ENCODE measurements around the gene TMIGD2.
"Not testable (repeated sequence)": the region's sequence is repeated elsewhere in the genome, so short reads cannot be mapped to it uniquely, and the experiment has no call there.

TMIGD2 gene

GRCh38 chr19:4302243-4302640 lies at the start of gene TMIGD2:
Gene TMIGD2 (minus strand): TSS chr19:4302389. CDS start chr19:4302385, 4 bp downstream.
- no peak for DNase-seq (ENCODE audit: low spot score)

- no peak for DNase-seq (ENCODE audit: low spot score)
Observed at GRCh38 chr19:4350726-4351125, 48.5 kb upstream of the TMIGD2 start.

GRCh38 chr19:4350111-4350510 lies 47.9 kb upstream of the TMIGD2 start:
- DNase-seq (ENCODE audit: low spot score) = no peak

- not testable (repeated sequence) for DNase-seq (ENCODE audit: low spot score)
Observed at GRCh38 chr19:4349225-4349624, 47.0 kb upstream of the TMIGD2 start.

GRCh38 chr19:4347521-4347920 lies 45.3 kb upstream of the TMIGD2 start:
- no peak for DNase-seq (ENCODE audit: low spot score)

GRCh38 chr19:4346020-4346383 lies 43.8 kb upstream of the TMIGD2 start:
- DNase-seq (ENCODE audit: low spot score) = no peak

- no peak for DNase-seq (ENCODE audit: low spot score)
Observed at GRCh38 chr19:4345342-4346019, 43.3 kb upstream of the TMIGD2 start.

GRCh38 chr19:4343370-4344307 lies 41.5 kb upstream of the TMIGD2 start, which contains the start of gene MPND:
Gene MPND (plus strand): TSS chr19:4343562. CDS start chr19:4343594, 32 bp downstream.
- DNase-seq (ENCODE audit: low spot score) = peak; percentile 96

GRCh38 chr19:4342615-4343369 lies 40.6 kb upstream of the TMIGD2 start:
- DNase-seq (ENCODE audit: low spot score) = peak; percentile 98

GRCh38 chr19:4342314-4342614 lies 40.1 kb upstream of the TMIGD2 start:
- no peak for DNase-seq (ENCODE audit: low spot score)

GRCh38 chr19:4338441-4339355 lies 36.5 kb upstream of the TMIGD2 start, which contains the start of gene STAP2:
Gene STAP2 (minus strand): TSS chr19:4338827. CDS start chr19:4338753, 74 bp downstream.
- DNase-seq (ENCODE audit: low spot score) = no peak

GRCh38 chr19:4337906-4338440 lies 35.8 kb upstream of the TMIGD2 start:
- no peak for DNase-seq (ENCODE audit: low spot score)

- no peak for DNase-seq (ENCODE audit: low spot score)
Observed at GRCh38 chr19:4334929-4335570, 32.9 kb upstream of the TMIGD2 start.

GRCh38 chr19:4329858-4330257 lies 27.7 kb upstream of the TMIGD2 start:
- DNase-seq (ENCODE audit: low spot score) = no peak

GRCh38 chr19:4328991-4329681 lies 26.9 kb upstream of the TMIGD2 start:
- not testable (repeated sequence) for DNase-seq (ENCODE audit: low spot score)

GRCh38 chr19:4328243-4328990 lies 26.2 kb upstream of the TMIGD2 start:
- DNase-seq (ENCODE audit: low spot score) = peak; percentile 98

GRCh38 chr19:4327877-4328242 lies 25.7 kb upstream of the TMIGD2 start:
- no peak for DNase-seq (ENCODE audit: low spot score)

- peak; percentile 50 for DNase-seq (ENCODE audit: low spot score)
Observed at GRCh38 chr19:4327252-4327876, 25.2 kb upstream of the TMIGD2 start.

- no peak for DNase-seq (ENCODE audit: low spot score)
Observed at GRCh38 chr19:4326837-4327251, 24.7 kb upstream of the TMIGD2 start.
